HepG2 (cell line): Measurements from ENCODE around the gene TEX19. TPM values are rescaled to one million over a fixed set of nuclear protein-coding genes. Genes with fewer than 3 reads are reported as not detected.

Experiments
- BRCA1 ChIP-seq: sonication (generic); formaldehyde crosslinking; IDR thresholded peaks from 2 replicates; pipeline ENCODE4 v1.4.0; 2020; ENCODE audit warnings: missing genetic modification reagents
- NFIB ChIP-seq: sonication (generic); formaldehyde crosslinking; IDR thresholded peaks from 2 replicates; pipeline ENCODE4 v1.9.0; 2021; ENCODE audit warnings: missing genetic modification reagents, mild to moderate bottlenecking, borderline replicate concordance
- ZBTB44 ChIP-seq: sonication (generic); formaldehyde crosslinking; IDR thresholded peaks from 2 replicates; pipeline ENCODE4 v1.4.0; 2020; ENCODE audit warnings: missing genetic modification reagents
- ZFP91 ChIP-seq: sonication (generic); formaldehyde crosslinking; IDR thresholded peaks from 2 replicates; pipeline ENCODE4 v1.9.0; 2022; ENCODE audit warnings: missing genetic modification reagents, mild to moderate bottlenecking, borderline replicate concordance
- ZNF407 ChIP-seq: sonication (generic); formaldehyde crosslinking; IDR thresholded peaks from one replicate; pipeline ENCODE4 v1.5.1; 2020; ENCODE audit warnings: mild to moderate bottlenecking, missing genetic modification reagents; ENCODE audit errors: not compliant biosample characterization
- ZNF44 ChIP-seq: sonication (generic); formaldehyde crosslinking; IDR thresholded peaks from 2 replicates; pipeline ENCODE4 v1.5.1; 2020; ENCODE audit warnings: mild to moderate bottlenecking, missing genetic modification reagents
- ZNF598 ChIP-seq: sonication (generic); formaldehyde crosslinking; IDR thresholded peaks from 2 replicates; pipeline ENCODE4 v1.5.1; 2020; ENCODE audit warnings: mild to moderate bottlenecking, missing genetic modification reagents, borderline replicate concordance
- ZNF800 ChIP-seq: sonication (generic); formaldehyde crosslinking; IDR thresholded peaks from 2 replicates; pipeline ENCODE4 v1.4.0; 2020; ENCODE audit warnings: missing genetic modification reagents
- polyA plus RNA-seq, 8 experiments: library from polyadenylated mRNA; depleted of rRNA in 3 of 8; stranded (reverse) in 7 of 8; unstranded in 1 of 8; fragments of >200 nt; fragmentation: Illumina TruSeq in 4 of 8; extraction: Trizol in 4 of 8; gene quantifications; 2 replicates each; pipeline versions ENCODE4 v1.2.1 to v1.2.3, GENCODE V29; 2011 to 2016; ENCODE audit warnings: low read depth in 4 of 8, missing spikeins in 1 of 8, mixed read lengths in 1 of 8; ENCODE audit not compliant: insufficient read depth in 1 of 8
- total RNA-seq, 5 experiments: library from RNA; depleted of rRNA; stranded (reverse); fragments of >200 nt; fragmentation: Illumina TruSeq; extraction: Trizol; gene quantifications; 2 replicates each; pipeline ENCODE4 v1.2.3, GENCODE V29; 2016; ENCODE audit warnings: low read depth in 1 of 5
- TF ChIP-seq, protein P1 (sequence below): sonication (generic); formaldehyde crosslinking; IDR thresholded peaks from 2 replicates; pipeline ENCODE4 v1.4.0; 2020; ENCODE audit warnings: mild to moderate bottlenecking, missing genetic modification reagents
- TF ChIP-seq, protein P2 (sequence below): IDR thresholded peaks from 2 replicates; pipeline ENCODE4 v1.6.1; 2016; ENCODE audit warnings: missing compliant biosample characterization, missing genetic modification reagents, borderline replicate concordance

TEX19 gene
- total and polyA plus RNA-seq, 2 of the 13 experiments (the other 11 are each of a cell fraction or from before 2014, with no cell fraction given), result 1.3 to 6.0 TPM

- TF ChIP-seq ZNF44, result no peak
- TF ChIP-seq ZFP91, result peak; percentile 67; the same call in 1 of the 2 replicates
- TF ChIP-seq BRCA1, result no peak
- TF ChIP-seq ZNF598, result no peak
- TF ChIP-seq, protein P1, sequence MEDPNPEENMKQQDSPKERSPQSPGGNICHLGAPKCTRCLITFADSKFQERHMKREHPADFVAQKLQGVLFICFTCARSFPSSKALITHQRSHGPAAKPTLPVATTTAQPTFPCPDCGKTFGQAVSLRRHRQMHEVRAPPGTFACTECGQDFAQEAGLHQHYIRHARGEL (CRISPR knock-in tag), result no peak
- TF ChIP-seq, protein P2, sequence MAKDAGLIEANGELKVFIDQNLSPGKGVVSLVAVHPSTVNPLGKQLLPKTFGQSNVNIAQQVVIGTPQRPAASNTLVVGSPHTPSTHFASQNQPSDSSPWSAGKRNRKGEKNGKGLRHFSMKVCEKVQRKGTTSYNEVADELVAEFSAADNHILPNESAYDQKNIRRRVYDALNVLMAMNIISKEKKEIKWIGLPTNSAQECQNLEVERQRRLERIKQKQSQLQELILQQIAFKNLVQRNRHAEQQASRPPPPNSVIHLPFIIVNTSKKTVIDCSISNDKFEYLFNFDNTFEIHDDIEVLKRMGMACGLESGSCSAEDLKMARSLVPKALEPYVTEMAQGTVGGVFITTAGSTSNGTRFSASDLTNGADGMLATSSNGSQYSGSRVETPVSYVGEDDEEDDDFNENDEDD, result no peak
- TF ChIP-seq ZNF407, result no peak
- no peak for TF ChIP-seq ZBTB44 (CRISPR knock-in tag)
- no peak for TF ChIP-seq NFIB (CRISPR knock-in tag)
- TF ChIP-seq ZNF800 (CRISPR knock-in tag), result no peak
Measured at GRCh38 chr17:82412535-82413520, 53.8 kb downstream of the TEX19 start (continued).
